NCI-H2107 (cell line): ENCODE data around the gene HDAC4.

ENCODE experiments used
- DNase-seq: peaks from one replicate; lab custom pipeline; 2025; lab: John Stamatoyannopoulos, UW

Gene HDAC4

GRCh38 chr2:239061824-239062570 is 338.8 kb downstream of the HDAC4 start:
- no peak for DNase-seq

DNA sequence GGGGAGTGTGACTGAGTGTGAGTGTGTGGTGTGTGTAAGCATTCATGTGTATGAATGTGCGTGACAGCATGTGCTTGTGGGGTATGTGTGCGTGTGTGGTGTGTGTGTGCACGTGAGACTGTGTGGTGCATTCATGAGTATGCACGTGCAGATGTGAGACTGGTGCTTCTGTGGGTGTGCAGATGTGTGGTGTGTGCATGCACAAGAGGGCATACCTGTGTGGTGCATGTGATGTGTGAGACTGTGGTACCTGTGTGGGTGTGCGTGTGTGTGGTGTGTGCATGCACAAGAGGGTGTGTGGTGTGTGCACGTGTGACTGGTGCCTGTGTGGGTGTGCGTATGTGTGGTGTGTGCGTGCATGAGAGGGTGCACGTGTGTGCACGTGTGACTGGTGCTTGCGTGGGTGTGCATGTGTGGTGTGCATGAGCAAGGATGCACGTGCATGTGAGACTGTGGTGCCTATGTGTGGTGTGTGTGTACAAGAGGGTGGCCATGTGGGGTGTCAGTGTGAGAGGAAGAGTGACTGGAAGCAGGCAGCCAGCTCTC is 339.6 kb downstream of the HDAC4 start:
- DNase-seq: no peak

DNA sequence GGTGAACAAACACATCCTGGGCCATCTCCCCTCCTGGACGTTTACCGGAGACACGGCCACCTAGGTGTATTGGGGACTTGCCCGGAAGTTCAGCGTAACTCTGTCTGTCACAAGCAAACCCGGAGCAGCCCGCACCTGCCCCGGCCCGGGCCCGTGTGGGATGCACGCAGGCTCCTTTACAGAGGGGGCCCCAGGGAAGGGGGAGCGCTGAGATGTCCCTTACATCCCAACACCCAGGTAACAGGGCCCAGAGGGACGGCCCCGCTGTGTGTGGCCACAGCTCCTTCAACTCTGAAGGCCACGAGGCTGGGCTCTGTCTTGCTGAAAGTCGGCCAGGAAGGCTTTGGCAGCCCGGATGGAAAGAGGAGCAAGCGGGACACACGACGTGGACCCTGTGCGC is 340.1 kb downstream of the HDAC4 start:
- no peak for DNase-seq

DNA sequence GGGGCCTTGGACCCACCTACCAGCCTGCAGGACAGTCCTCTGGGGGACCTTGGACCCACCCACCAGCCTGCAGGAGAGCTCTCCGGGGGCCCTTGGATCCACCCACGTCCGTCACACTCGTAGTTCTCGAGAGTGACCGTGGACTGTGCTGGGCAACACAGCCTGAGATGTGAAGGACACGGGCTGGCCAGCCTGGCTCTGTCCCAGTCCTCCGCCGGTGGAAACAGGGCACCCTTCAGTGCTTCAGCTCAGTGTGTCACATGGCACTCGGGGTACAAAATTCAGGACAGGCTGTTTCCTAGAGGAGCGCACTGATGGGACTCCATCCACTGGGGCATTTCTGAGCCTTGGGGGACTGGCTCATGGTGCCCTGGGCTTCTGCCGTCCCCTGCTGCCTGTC is 341.0 kb downstream of the HDAC4 start:
- no peak for DNase-seq

DNA sequence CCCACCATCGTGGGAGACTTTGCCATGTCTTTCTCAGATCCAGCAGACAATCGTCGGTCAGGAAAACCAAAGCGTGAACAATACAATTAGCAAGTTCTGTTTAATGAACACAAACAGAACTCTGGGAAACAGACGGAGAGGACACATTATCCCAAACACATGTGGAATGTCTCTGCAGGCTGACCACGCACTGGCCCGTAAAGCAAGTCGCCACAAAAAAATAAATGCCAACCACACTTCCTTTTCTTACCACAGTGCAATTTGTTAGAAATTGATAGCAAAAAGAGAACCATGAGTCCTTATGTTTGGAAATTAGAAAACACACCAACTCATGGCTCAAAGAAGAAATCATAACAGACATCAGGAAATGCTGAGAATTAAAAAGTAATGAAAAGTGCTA is 342.1 kb downstream of the HDAC4 start:
- DNase-seq: no peak

DNA sequence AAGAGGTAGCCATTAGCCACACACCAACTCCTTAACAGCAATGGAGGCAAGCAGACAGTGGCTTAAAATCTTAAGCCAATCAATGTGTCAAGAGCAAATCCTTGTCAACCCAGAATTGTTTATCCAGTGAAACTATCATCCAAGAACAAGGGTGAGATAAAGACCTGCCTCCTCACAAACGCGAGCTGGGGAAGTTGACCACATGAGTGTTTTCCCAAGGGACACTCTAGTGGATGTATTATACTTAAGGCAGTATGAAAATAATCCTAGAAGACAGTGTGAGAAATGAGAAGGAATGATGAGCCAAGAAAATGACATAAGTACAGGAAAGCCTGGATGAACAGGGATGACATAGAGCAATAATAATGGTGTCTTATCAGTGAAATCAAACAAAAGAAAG is 343.3 kb downstream of the HDAC4 start:
- no peak for DNase-seq

GRCh38 chr2:239056611-239057010 is 344.2 kb downstream of the HDAC4 start:
- DNase-seq: no peak

- no peak for DNase-seq
Measured at GRCh38 chr2:239055756-239056493, 344.9 kb downstream of the HDAC4 start.

- no peak for DNase-seq
Measured at GRCh38 chr2:239054921-239055320, 345.9 kb downstream of the HDAC4 start.

GRCh38 chr2:239053801-239054503 is 346.9 kb downstream of the HDAC4 start:
- no peak for DNase-seq

GRCh38 chr2:239052798-239053665 is 347.8 kb downstream of the HDAC4 start:
- no peak for DNase-seq

DNA sequence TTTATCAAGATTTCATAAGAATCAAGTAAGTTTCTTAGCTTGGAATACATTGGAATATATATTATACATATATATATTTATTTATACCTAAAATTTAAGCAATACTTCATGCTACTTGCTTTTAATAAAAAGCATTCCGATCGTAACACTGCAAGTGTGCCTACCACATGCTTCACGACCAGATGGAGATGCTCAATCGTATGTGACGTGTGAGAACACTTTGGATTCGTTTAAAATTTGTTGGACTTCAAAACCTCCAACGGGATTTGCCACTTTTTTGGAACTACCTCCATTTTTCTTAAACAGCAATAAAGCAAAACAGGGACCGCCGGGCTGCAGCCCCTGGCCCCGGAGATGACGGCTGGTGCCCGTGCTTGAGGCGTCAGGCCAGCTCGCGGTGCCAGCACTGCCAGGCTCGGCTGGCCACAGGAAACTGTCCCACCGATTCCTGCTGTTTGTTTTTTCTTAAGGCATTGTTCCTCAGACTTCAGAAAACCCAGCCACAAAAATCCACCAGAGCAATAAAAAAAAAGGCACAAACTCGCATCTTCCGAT is 348.9 kb downstream of the HDAC4 start:
- no peak for DNase-seq

GRCh38 chr2:239050252-239050649 is 350.6 kb downstream of the HDAC4 start:
- DNase-seq: no peak

DNA sequence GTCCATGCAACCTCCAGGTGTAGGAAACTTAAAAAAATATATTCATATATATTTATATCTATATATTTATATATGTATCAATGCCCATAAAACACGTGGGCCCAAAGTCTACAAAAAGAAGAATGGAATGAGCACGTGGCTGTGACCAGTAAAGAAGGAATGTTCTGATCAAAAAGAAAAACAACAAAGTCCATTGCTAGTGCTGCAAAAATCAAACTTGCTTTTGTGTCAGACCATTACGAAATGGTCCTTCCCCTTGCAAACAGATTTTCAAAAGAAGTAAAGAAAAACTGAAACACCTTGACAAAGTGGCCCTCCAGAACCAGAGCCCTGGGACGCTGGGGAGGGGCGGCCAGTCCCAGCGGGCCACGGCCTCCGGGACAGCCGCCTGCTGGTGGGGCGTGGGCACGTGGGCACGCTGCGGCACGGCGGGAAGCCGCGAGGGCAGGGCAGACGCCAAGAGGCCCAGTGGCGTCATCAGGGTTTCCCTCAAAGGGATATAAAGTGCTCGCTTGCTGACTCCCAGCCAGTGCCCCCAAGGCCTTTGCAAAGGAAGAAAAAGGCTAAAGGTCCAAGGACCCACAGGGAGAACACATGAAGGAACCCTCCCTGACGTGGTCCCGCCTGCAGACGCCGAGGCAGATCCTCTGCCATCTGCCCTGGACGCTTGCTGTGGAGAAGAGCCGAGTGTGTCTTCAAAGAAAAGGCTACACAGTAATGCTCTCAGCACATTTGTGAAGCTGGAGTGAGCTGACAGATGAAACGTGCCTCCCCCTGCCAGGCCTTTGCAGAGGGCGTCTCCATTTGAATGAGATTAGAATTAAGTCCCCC is 351.2 kb downstream of the HDAC4 start:
- no peak for DNase-seq

- DNase-seq: no peak
Measured at GRCh38 chr2:239048736-239049135, 352.1 kb downstream of the HDAC4 start.

DNA sequence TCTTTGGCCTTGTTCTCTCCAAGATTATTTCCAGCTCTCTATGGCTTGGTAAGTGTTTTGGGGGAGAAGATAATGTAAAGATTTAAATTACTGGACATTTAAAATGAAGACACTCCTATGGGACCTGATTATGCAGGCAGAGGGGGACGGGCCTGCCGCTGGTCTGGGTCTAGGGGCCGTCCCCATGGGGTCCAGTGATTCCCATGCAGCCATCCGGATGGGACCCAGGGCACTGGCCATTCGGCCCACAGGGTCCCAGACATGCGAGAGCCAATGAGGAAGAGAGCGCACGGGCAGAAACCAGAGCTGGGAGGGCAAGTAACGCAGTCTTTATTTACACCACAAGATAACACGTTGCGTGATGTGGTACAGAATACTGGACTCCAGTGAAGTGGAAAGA is 353.0 kb downstream of the HDAC4 start:
- no peak for DNase-seq

- no peak for DNase-seq
Measured at GRCh38 chr2:239047420-239047819, 353.4 kb downstream of the HDAC4 start.

GRCh38 chr2:239046822-239047221 is 354.0 kb downstream of the HDAC4 start:
- no peak for DNase-seq

- no peak for DNase-seq
Measured at GRCh38 chr2:239044336-239044735, 356.5 kb downstream of the HDAC4 start.

- DNase-seq: no peak
Measured at GRCh38 chr2:239043326-239043725, 357.5 kb downstream of the HDAC4 start.
